Effector memory CD4-positive, alpha-beta T cell (primary cell): ENCODE data around the gene MTHFD2.

ENCODE experiments used
- DNase-seq, 3 donors: peaks; one replicate each; pipeline ENCODE4 v3.0.0-alpha.2; 2020
- H3K27ac ChIP-seq: 2 replicates; pipeline ENCODE4 v1.7.0; 2013; ENCODE audit warnings: mild to moderate bottlenecking, low read length, moderate library complexity; ENCODE audit not compliant: insufficient read depth, poor library complexity, severe bottlenecking
- H3K27me3 ChIP-seq: replicated peaks from 2 replicates; pipeline ENCODE4 v1.7.0; 2013; ENCODE audit warnings: mild to moderate bottlenecking, low read length; ENCODE audit not compliant: insufficient read depth, control insufficient read depth, poor library complexity, severe bottlenecking
- H3K36me3 ChIP-seq: 2 replicates; pipeline ENCODE4 v1.7.0; 2013; ENCODE audit warnings: mild to moderate bottlenecking, low read length, moderate library complexity; ENCODE audit not compliant: control insufficient read depth, insufficient read depth
- H3K4me1 ChIP-seq: 2 replicates; pipeline ENCODE4 v1.7.0; 2013; ENCODE audit warnings: low read length, mild to moderate bottlenecking; ENCODE audit not compliant: control insufficient read depth, insufficient read depth, poor library complexity, severe bottlenecking
- H3K4me3 ChIP-seq: 2 replicates; pipeline ENCODE4 v1.7.0; 2013; ENCODE audit warnings: low read length, low read depth, mild to moderate bottlenecking; ENCODE audit not compliant: insufficient read depth, poor library complexity, severe bottlenecking
- H3K9me3 ChIP-seq: 2 replicates; pipeline ENCODE4 v1.7.0; 2013; ENCODE audit warnings: mild to moderate bottlenecking, low read length, moderate library complexity; ENCODE audit not compliant: control insufficient read depth
- total RNA-seq, 3 donors: gene quantifications; one replicate each; lab custom pipeline; 2026; lab: John Stamatoyannopoulos, UW

Gene MTHFD2
- 30.0 to 48.7 (median 44.8) reads per million in 3 donors for total RNA-seq

DNA sequence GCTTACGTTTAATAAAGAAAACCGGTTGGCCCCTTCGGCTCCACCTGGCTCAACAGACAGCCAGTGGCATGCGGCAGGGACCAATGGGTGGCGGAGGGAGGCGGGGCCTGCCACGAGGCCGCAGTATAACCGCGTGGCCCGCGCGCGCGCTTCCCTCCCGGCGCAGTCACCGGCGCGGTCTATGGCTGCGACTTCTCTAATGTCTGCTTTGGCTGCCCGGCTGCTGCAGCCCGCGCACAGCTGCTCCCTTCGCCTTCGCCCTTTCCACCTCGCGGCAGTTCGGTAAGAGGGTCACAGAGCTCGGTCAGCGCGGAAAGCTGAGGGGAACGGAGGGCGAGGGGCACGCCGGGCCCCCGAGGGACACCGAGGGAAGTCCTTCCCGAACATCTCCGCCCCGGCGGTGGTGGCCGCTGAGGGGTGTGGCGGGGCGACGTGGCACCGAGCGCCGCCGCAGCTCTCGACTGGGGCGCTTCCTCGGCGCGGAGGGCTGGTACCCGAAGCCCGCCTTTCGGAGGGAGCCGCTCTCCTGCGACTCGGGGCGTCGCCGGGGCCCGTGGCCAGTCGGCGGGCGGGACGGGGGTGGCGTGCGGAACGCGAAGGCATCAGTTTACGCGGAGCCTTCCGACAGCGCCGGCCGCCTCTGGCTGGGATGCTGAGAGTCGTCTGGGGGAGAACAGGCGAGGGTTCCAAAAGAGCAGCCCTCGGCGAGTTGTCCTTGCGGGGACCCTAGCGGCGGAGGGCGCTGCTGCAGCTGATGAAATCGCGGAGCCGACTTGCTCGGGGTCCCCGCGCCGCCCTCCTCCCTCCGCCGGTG, at the start of gene MTHFD2:
Gene MTHFD2, plus strand, starts transcription at position 155 of the 814 bp plus-strand sequence. Its CDS starts 27 bp downstream, at position 182.
- Histone ChIP-seq H3K36me3 (no peaks in the 10 kb centered on the region), H3K4me1 (peaks cover 6% of the 10 kb centered on the region), H3K27ac (peak within 1 kb of the TSS; percentile 88), H3K27me3 (no peaks in the 10 kb centered on the region), H3K9me3 (no peaks in the 10 kb centered on the region), H3K4me3 (peak within 1 kb of the TSS; percentile 80)
- peak; percentile 81 to 83 (median 82) for DNase-seq

- Histone ChIP-seq H3K27me3 (no peaks in the 10 kb centered on the region), H3K9me3 (no peaks in the 10 kb centered on the region), H3K4me3 (no peak overlapping the region), H3K4me1 (peaks cover 10% of the 10 kb centered on the region), H3K36me3 (peaks cover 16% of the 10 kb centered on the region), H3K27ac (no peak overlapping the region)
- DNase-seq: no peak
Observed at GRCh38 chr2:74149247-74149525, 49.2 kb upstream of the MTHFD2 start.

DNA sequence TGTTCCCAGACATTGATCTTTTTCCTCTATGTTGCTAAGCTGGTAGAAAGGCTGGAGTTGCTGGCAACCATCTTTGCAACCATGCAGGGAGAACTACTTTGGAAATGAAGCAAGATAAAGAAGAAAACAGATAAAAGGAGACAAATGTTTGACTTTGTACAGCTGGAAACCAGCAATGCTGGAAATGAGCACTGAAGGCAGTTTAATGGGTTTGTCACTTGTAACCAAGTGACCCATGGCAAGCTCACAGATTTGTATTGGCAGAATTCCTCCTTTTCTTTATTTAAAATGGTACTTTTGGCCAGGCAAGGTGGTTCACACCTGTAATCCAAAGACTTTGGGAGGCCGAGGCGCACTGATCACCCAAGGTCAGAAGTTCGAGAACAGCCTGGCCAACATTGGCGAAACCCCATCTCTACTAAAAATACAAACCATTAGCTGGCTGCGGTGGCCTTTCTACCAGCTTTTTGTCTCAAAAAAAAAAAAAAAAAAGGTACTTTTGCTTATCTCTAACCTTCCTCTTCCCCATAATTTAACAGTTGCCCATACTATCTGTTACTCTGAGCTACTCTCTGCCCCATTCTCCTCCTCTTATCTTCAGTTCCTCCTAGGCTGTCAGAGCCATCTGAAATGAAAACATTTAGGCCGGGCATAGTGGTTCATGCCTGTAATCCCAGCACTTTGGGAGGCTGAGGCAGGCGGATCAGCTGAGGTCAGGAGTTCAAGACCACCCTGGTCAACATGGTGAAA, 48.7 kb upstream of the MTHFD2 start:
- no peak for DNase-seq
- Histone ChIP-seq H3K4me1 (peaks cover 10% of the 10 kb centered on the region), H3K27ac (no peak overlapping the region), H3K27me3 (no peaks in the 10 kb centered on the region), H3K36me3 (peaks cover 19% of the 10 kb centered on the region), H3K4me3 (no peak overlapping the region), H3K9me3 (no peaks in the 10 kb centered on the region)

DNA sequence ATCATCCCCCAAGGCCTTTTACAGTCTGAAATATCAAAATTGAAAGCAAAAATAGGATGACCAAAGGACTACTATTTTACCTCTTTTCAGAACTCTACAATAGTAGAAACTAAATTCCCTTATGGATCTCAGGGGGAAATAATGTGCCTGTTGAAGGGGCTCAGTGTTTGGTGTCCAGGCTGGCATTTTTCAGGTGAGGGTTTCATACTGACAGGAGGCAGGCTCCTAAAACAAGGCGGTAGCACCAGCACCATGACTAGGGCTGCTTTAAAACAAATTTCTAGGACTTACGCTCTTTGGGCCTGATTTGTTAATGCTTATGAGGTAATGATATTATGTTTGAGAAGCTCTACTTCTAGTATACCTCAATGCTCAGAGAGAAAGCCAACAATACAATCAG, 45.5 kb upstream of the MTHFD2 start:
- no peak overlapping the region for H3K27ac ChIP-seq
- no peak overlapping the region for H3K4me3 ChIP-seq
- DNase-seq: no peak
- peaks cover 51% of the 10 kb centered on the region for H3K36me3 ChIP-seq
- H3K9me3 ChIP-seq: no peaks in the 10 kb centered on the region
- no peaks in the 10 kb centered on the region for H3K27me3 ChIP-seq
- no peaks in the 10 kb centered on the region for H3K4me1 ChIP-seq

- no peak for DNase-seq
- no peaks in the 10 kb centered on the region for H3K4me1 ChIP-seq
- no peak overlapping the region for H3K4me3 ChIP-seq
- peaks cover 78% of the 10 kb centered on the region for H3K36me3 ChIP-seq
- H3K27me3 ChIP-seq: no peaks in the 10 kb centered on the region
- H3K27ac ChIP-seq: no peak overlapping the region
- no peaks in the 10 kb centered on the region for H3K9me3 ChIP-seq
Observed at GRCh38 chr2:74155830-74156229, 42.6 kb upstream of the MTHFD2 start.

- Histone ChIP-seq H3K27ac (no peak overlapping the region), H3K36me3 (peaks cover 85% of the 10 kb centered on the region), H3K27me3 (no peaks in the 10 kb centered on the region), H3K9me3 (no peaks in the 10 kb centered on the region), H3K4me3 (no peak overlapping the region), H3K4me1 (no peaks in the 10 kb centered on the region)
- no peak for DNase-seq
Observed at GRCh38 chr2:74162951-74163350, 35.5 kb upstream of the MTHFD2 start.

DNA sequence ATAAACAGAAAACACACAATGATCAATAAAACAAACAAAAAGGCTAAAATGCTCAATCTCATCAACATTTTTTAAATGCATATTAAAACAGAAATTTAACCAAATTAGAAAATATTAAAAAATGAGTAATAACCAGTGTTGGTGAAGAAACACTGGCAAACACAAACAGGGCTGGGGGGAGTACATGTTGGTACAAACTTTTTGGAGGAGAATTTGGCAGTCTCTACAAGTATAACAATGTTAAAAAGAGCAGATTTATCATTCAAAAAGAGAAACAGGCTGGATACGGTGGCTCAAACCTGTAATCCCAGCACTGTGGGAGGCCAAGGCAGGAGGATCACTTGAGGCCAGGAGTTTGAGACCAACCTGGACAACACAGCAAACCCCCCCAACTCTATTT, 33.7 kb upstream of the MTHFD2 start:
- Histone ChIP-seq H3K9me3 (no peaks in the 10 kb centered on the region), H3K4me3 (no peak overlapping the region), H3K27ac (no peak overlapping the region), H3K36me3 (peaks cover 85% of the 10 kb centered on the region), H3K4me1 (no peaks in the 10 kb centered on the region), H3K27me3 (no peaks in the 10 kb centered on the region)
- DNase-seq: no peak

GRCh38 chr2:74168739-74169138, 29.7 kb upstream of the MTHFD2 start:
- Histone ChIP-seq H3K9me3 (no peaks in the 10 kb centered on the region), H3K27me3 (no peaks in the 10 kb centered on the region), H3K27ac (no peak overlapping the region), H3K4me3 (no peak overlapping the region), H3K4me1 (no peaks in the 10 kb centered on the region), H3K36me3 (peaks cover 67% of the 10 kb centered on the region)
- DNase-seq: no peak

DNA sequence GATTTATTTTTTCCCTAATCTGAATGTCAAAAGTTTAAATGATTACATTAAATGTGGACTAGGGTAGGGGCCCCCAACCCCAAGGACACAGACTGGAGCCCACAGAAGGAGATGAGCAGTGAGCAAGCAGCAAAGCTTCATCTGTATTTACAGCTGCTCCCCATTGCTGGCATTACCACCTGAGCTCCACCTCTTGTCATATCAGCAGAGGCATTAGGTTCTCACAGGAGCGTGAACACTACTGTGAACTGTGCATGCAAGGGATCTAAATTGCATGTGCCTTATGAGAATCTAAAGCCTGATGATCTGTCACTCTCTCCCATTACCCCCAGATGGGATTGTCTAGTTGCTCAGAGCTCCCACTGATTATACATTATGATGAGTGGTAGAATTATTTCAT, 23.5 kb upstream of the MTHFD2 start:
- no peak for DNase-seq
- H3K27ac ChIP-seq: no peak overlapping the region
- H3K36me3 ChIP-seq: peaks cover 13% of the 10 kb centered on the region
- H3K27me3 ChIP-seq: no peaks in the 10 kb centered on the region
- H3K4me1 ChIP-seq: peaks cover 19% of the 10 kb centered on the region
- H3K4me3 ChIP-seq: no peak overlapping the region
- no peaks in the 10 kb centered on the region for H3K9me3 ChIP-seq

DNA sequence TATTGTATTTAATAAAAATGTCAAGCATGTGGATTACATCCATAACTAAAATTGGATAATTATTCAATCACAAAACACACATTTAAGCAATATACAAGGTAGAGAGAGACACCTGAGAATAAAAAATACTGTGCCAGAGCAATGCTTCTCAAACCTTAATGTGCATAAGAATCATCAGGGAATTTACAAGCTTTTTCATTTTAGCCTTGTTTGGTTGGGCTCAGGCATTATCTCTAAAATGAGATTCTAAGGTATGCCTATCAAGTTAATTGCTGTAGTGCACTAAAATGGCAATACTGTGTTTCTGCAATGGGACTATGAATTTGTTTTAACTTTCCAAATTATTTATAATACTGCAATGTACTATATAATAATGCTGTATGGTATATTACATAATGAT, 20.7 kb upstream of the MTHFD2 start:
- no peaks in the 10 kb centered on the region for H3K36me3 ChIP-seq
- no peaks in the 10 kb centered on the region for H3K27me3 ChIP-seq
- peaks cover 19% of the 10 kb centered on the region for H3K4me1 ChIP-seq
- no peak for DNase-seq
- H3K27ac ChIP-seq: peak overlapping the region; percentile 98
- H3K9me3 ChIP-seq: no peaks in the 10 kb centered on the region
- H3K4me3 ChIP-seq: peak overlapping the region; percentile 96
